HepG2 (cell line): ENCODE measurements around the gene SLX9.

ENCODE experiments used
- ARID2 ChIP-seq: sonication (generic); formaldehyde crosslinking; IDR thresholded peaks from 2 replicates; pipeline ENCODE4 v1.8.1; 2022; ENCODE audit warnings: mild to moderate bottlenecking, missing genetic modification reagents, borderline replicate concordance
- CHD2 ChIP-seq: IDR thresholded peaks from 2 replicates; pipeline ENCODE4 v1.6.1; 2011; ENCODE audit warnings: low read depth, low read length, improper control_type of control experiment
- DMAP1 ChIP-seq: IDR thresholded peaks from 2 replicates; pipeline ENCODE4 v1.6.1; 2016
- FOXA1 ChIP-seq, 2 experiments: fragments of 450-650 bp in 1 of 2; sonication (generic) in 1 of 2; formaldehyde crosslinking in 1 of 2; IDR thresholded peaks; 2 replicates each; pipeline versions ENCODE4 v1.4.0 to v1.6.1; 2016 to 2020; ENCODE audit warnings: missing genetic modification reagents in 1 of 2
- KLF6 ChIP-seq: IDR thresholded peaks from 2 replicates; pipeline ENCODE4 v1.8.0; 2016; ENCODE audit warnings: missing biosample characterization, missing genetic modification reagents
- MED1 ChIP-seq: sonication (generic); formaldehyde crosslinking; IDR thresholded peaks from 2 replicates; pipeline ENCODE4 v1.4.0; 2020; ENCODE audit warnings: missing genetic modification reagents
- NCOA1 ChIP-seq: sonication (generic); formaldehyde crosslinking; IDR thresholded peaks from 2 replicates; pipeline ENCODE4 v1.9.0; 2021; ENCODE audit warnings: missing genetic modification reagents
- POLR2AphosphoS5 ChIP-seq: IDR thresholded peaks from 2 replicates; pipeline ENCODE4 v1.6.1; 2012; ENCODE audit warnings: low read depth, low read length
- SIN3A ChIP-seq: IDR thresholded peaks from 2 replicates; pipeline ENCODE4 v1.6.1; 2011; ENCODE audit warnings: low read depth, mild to moderate bottlenecking, control low read depth, low read length, borderline replicate concordance
- TAF1 ChIP-seq: sonication (generic); formaldehyde crosslinking; IDR thresholded peaks from 2 replicates; pipeline ENCODE4 v1.4.0; 2020; ENCODE audit warnings: missing genetic modification reagents
- ZBTB34 ChIP-seq: sonication (generic); formaldehyde crosslinking; IDR thresholded peaks from 2 replicates; pipeline ENCODE4 v1.8.0; 2022; ENCODE audit warnings: mild to moderate bottlenecking, missing genetic modification reagents
- TF ChIP-seq, protein P1 (sequence below): sonication (generic); formaldehyde crosslinking; IDR thresholded peaks from 2 replicates; pipeline ENCODE4 v1.5.0; 2020; ENCODE audit warnings: missing genetic modification reagents

- TF ChIP-seq, protein P1, sequence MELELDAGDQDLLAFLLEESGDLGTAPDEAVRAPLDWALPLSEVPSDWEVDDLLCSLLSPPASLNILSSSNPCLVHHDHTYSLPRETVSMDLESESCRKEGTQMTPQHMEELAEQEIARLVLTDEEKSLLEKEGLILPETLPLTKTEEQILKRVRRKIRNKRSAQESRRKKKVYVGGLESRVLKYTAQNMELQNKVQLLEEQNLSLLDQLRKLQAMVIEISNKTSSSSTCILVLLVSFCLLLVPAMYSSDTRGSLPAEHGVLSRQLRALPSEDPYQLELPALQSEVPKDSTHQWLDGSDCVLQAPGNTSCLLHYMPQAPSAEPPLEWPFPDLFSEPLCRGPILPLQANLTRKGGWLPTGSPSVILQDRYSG = no peak
- TF ChIP-seq CHD2 (no peak), FOXA1 (IDR thresholded peaks at IDR 0.05) (no peak), FOXA1 (CRISPR knock-in tag; IDR thresholded peaks at IDR 0.05) (no peak), POLR2AphosphoS5 (no peak), TAF1 (CRISPR knock-in tag) (no peak), NCOA1 (CRISPR knock-in tag) (no peak), MED1 (CRISPR knock-in tag) (no peak), ZBTB34 (CRISPR knock-in tag) (no peak), SIN3A (no peak), KLF6 (CRISPR knock-in tag) (no peak), ARID2 (CRISPR knock-in tag) (no peak), DMAP1 (CRISPR knock-in tag) (no peak)
Measured at GRCh38 chr21:44994695-44995342, 55.0 kb downstream of the SLX9 start.
